HPDE6-E6E7 (cell line): Measurements from ENCODE around the gene TTLL10.

Source experiments
- DNase-seq: peaks from one replicate; pipeline ENCODE4 v3.0.0; 2011; ENCODE audit warnings: missing footprints; ENCODE audit errors: extremely low spot score

The TTLL10 gene

GRCh38 chr1:1236945-1237873 is 63.5 kb downstream of the TTLL10 start:
- no peak for DNase-seq

DNA sequence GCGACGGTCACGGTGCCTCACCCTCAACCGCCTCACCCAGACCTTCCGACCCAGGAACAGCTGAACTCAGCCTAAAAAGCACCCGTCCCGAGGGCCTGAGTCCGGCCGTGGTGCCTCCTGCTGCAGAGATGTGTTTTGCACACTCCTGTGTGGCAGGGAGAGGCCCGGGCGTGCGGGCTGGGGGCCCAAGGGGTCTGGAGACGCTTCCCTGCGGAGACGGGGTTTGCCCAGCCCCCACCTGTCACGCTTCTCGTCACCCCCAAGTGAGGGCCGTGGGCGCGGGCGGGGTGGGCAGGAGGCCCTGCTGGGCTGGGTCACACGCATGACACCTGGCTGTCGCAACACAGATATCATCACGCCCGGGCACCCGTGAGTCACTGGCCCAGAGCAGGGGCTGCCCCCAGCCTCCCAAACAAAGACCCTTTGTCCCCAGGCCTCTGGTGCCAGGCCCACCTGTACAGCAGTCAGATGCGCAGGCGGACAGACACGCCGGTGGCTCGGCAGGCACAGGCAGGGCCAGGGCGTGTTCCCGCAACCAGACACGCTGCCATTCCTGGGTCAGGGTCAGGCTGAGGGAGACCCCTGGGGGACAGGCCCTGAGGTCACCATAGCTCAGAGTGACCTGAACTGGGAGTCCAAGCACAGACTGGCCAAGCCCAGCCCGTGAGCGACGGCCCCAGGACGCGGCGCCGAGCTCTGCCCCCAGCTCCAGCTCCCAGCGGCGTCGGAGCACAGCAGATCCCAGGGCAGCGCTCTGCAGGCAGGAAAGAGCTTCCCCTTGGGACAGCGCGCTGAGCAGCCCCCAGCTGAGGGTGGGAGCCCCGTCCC is 64.4 kb downstream of the TTLL10 start:
- no peak for DNase-seq

DNA sequence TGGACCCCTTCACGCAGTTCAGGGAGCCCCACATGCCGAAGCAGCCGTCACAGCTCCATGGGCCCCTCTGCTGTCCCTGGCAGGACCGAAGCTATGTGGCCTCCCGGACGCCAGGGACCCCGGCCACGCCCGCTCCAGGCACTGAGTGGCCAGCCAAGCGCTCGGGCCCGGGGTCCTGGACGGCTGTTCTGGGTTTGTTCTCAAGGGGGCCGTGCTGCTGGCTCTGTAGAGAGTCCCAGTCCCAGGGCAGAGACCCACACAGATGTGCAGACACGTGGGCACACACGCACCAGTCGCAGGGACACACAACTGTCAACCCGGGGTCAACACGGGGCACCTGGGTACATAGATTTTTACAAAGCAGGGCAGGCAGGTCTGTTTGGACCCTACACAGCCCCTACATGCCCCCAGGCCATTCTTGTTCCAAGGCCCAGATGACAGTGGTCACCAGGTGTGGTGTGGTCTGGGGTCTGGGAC is 65.1 kb downstream of the TTLL10 start:
- no peak for DNase-seq

DNA sequence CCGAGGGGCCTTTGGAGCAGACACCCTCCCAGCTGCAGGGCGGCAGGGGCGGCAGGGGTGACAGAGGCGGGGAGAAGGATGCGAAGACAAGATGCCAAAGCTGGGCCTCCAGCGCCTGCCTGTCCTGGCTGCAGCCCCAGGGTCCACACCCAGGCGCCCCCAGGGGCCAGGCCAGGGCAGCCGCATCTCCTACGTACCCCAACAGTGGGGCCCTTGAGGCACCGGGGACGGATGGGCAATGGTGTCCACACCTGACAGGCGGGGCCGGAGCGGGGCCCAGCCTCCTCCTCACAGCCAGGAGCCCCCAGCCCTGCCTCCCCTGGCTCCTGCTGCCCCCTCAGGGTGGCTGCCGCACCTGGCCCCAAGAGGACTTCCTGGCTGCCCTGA is 65.5 kb downstream of the TTLL10 start:
- DNase-seq: no peak

GRCh38 chr1:1239614-1240347 is 66.1 kb downstream of the TTLL10 start:
- DNase-seq: no peak

GRCh38 chr1:1240348-1240732 is 66.7 kb downstream of the TTLL10 start:
- DNase-seq: no peak

GRCh38 chr1:1240822-1241587 is 67.3 kb downstream of the TTLL10 start:
- DNase-seq: no peak

DNA sequence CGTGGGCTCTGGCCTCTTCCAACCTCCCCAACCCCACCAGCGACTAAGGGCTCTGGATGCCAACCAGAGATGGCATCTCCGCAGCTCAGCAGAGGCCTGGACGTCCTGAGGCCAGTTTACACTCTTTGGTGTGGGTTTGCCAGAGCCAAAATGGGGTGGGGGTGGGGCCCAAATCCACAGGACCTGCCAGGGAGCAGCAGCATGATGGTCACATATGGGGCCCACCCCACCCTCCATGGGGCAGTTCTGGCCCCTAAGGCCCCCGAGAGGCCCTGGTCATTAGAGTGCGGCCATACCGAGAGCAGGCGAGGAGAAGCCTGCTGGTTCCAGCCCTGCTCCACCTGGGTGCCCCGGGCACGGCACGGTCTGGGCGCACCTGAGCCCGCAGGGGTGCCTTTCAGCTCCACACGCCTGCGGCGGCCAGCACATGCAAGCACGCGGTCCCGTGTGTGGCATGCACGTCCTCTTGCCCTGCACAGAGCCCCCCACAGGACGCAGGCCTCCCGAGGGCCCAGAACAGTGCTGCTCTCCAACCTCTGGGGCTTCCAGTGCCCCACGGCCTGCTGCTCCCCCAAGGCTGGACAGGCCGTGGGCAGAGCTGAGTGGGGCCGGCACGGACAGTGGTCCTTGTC is 68.0 kb downstream of the TTLL10 start:
- no peak for DNase-seq

DNA sequence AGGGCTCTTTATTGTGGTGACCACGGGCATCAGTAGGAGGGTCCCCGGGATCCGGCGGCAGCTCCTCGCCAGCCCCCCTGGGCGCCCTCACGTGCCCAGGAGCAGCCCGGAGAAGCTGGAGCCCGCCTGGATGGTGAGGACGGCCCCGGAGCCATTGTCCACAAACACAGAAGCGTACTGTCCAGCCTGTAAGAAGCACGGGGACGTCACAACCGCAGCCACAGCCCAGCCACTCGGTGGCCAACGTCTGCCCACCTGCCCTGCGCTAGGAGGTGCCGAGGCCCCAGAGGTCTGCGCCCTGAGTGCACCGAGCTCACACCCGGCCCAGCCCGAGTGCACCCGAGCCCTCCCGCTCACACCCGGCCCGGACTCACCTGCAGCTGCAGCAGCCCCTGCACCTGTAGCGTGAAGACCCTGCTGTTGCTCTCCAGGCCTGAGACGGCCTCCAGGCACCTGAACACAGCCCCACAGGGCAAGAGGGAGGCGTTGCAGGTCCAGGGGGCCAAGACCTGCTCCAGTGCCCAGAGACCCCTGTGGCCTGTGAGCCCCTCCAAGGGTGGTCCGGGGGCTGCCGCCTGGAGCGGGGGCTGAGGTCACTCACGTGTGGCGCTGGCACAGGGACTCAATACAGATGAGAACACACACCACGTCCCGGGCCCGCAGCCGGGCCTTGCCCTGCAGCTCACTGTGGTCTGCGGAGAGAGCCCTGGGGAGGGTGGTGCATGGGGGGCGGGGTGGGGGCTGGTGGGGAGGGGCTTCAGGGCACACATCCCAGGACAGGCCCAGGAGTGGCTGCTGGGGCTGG is 69.0 kb downstream of the TTLL10 start:
- no peak for DNase-seq

- no peak for DNase-seq
These were observed 69.6 kb downstream of the TTLL10 start for GRCh38 chr1:1243266-1243660.

GRCh38 chr1:1243807-1244191 is 70.1 kb downstream of the TTLL10 start:
- no peak for DNase-seq

GRCh38 chr1:1244192-1244811 is 70.6 kb downstream of the TTLL10 start:
- DNase-seq: no peak

DNA sequence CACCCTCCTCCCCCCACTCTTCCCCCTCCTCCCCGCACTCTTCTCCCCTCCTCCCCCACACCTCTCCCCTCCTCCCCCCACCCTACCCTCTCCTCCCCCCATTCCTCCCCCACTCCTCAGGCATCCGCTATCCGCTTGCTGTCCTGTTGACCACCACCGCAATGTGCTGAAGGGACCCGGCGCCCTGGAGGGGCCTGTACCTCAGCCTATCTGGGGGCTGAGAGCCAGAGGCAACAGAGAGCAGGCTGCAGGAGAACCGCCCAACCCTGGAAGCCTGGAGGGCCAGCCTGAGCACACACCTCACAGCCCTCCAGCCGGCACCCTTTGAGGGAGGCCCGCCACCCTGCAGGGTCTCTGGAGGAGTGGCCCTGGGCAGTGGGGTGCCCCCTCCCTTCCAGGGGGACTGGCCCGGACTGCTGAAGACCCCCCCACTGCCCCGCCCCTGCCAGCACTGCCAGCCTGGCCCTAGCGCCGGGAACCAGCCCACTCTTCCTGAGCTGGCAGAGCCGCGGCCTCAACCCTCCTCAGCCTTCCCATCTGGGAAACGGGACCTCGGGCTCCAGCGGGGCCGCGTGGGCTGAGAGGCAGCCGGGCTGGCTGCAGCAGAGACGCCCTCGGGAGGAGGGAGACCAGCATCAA is 71.6 kb downstream of the TTLL10 start:
- DNase-seq: no peak

DNA sequence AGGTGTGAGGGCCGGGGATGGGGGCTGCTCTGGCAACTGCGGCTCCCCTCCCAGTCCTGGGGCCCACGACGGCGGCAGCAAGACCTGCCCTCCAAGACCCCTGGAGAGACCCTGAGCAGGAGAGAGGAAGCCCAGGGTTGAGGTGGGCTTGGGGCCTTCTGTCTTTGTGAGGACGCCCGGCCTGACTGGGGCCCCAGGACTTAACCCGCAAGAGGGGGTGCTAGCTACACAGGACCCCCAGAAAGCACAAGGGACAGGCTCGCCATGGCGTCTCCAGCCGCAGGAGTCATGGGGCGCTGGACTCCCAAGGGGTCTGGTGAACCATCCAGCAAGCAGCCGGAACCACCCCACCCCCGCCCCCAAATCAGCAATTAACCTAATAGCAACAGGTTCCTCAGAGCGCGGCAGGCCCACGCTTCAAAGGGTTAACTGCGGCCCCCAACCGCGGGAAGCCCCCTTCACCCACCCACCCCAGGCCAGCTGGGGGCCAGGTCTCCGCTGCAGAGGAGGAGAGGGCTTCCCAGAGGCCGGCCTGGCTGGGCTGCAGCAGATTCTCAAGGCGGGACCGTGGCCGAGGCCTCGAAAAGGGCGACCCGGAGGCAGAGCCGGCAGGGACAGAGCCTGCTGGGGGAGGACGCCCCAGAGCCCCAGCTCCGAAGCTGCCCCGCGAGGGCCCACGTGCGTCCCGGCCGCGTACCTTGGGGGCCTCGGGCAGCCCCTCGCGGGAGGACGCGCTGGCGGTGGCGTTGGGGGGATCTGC is 72.3 kb downstream of the TTLL10 start:
- DNase-seq: no peak

GRCh38 chr1:1246577-1247340 is 73.1 kb downstream of the TTLL10 start, which contains the start of gene C1QTNF12:
C1QTNF12 (minus strand) TSS chr1:1246722; CDS start chr1:1246690, 32 bp downstream.
- no peak for DNase-seq

DNA sequence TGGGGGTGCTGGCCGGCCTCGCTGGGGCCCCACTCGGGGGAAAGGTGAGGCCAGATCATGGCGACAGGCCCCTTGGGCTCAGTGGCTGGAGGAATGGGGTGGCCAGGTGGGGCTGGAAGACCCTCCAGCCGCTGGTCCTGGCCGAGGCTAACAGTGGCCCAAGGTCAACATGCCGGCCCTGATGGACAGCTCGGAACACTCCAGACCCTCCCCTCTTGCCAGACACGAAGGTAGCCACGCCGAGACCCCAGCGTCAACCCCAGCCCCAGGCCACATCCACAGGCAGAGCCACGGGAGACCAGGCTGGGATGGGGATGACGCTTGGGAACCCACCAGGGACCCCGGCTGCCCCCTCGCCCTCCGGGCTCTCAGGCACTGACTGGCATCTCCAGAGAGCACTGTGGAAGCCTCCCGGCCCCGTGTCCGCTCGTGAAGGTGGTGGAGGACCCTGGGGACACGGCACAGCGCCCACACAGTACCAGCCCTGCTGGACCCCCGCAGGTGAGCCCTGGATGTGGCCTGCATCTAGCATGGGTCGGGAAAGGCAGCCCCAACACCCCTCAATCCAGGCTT is 73.7 kb downstream of the TTLL10 start:
- no peak for DNase-seq
